ENCODE measurements around the gene RSPH4A.
"Not testable (repeated sequence)": the region's sequence is repeated elsewhere in the genome, so short reads cannot be mapped to it uniquely, and the experiment has no call there.

DNA sequence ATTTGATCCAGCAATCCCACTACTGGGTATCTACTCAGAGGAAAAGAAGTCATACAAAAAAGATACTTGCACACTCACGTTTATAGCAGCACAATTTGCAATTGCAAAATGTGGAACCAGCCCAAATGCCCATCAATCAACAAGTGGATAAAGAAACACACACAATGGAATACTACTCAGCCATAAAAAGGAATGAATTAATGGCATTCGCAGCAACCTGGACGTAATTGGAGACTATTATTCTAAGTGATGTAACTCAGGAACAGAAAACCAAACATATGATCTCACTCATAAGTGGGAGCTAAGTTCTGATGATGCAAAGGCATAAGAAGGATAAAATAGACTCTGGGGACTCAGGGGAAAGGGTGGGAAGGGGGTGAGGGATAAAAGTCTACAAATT is 11.4 kb upstream of the RSPH4A start:
- TF ChIP-seq, protein P1, sequence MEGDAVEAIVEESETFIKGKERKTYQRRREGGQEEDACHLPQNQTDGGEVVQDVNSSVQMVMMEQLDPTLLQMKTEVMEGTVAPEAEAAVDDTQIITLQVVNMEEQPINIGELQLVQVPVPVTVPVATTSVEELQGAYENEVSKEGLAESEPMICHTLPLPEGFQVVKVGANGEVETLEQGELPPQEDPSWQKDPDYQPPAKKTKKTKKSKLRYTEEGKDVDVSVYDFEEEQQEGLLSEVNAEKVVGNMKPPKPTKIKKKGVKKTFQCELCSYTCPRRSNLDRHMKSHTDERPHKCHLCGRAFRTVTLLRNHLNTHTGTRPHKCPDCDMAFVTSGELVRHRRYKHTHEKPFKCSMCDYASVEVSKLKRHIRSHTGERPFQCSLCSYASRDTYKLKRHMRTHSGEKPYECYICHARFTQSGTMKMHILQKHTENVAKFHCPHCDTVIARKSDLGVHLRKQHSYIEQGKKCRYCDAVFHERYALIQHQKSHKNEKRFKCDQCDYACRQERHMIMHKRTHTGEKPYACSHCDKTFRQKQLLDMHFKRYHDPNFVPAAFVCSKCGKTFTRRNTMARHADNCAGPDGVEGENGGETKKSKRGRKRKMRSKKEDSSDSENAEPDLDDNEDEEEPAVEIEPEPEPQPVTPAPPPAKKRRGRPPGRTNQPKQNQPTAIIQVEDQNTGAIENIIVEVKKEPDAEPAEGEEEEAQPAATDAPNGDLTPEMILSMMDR (conservative IDR thresholded peaks at IDR 0.05 in 1 of 2, IDR thresholded peaks at IDR 0.05 in 1 of 2; ENCODE audit: extremely low read depth in 1 of 2, insufficient read depth in 1 of 2, low read depth in 1 of 2, low read length in 2 of 2): not testable (repeated sequence)
- TF ChIP-seq EZH2 (IDR thresholded peaks at IDR 0.05; ENCODE audit: borderline replicate concordance, low read length): not testable (repeated sequence)
